Uterus (tissue), 2 donors: ENCODE data around the gene NKIRAS2.

ENCODE experiments used
- CTCF ChIP-seq, 4 experiments: fragments of 200-600 bp in 2 of 4; fragments of 450-650 bp in 2 of 4; sonication (generic) in 2 of 4; IDR thresholded peaks; one replicate each; pipeline ENCODE4 v1.5.1; 2016 to 2019; ENCODE audit warnings: antibody characterized with exemption in 4 of 4, mild to moderate bottlenecking in 2 of 4, moderate library complexity in 1 of 4
- POLR2A ChIP-seq, 2 donors: fragments of 450-650 bp; IDR thresholded peaks; one replicate each; pipeline ENCODE4 v1.6.1; 2016; ENCODE audit warnings: antibody characterized with exemption in 2 of 2, mild to moderate bottlenecking in 1 of 2, moderate library complexity in 1 of 2

- TF ChIP-seq CTCF (IDR thresholded peaks at IDR 0.05) = no peak
- no peak for TF ChIP-seq POLR2A (IDR thresholded peaks at IDR 0.05)
Observed at GRCh38 chr17:42049834-42050392, 30.0 kb downstream of the NKIRAS2 start.
